Ishikawa (cell line): ENCODE results near the gene LRBA.

ENCODE experiments used
- CEBPB ChIP-seq: IDR thresholded peaks from 2 replicates; pipeline ENCODE4 v1.6.1; 2012
- CREB1 ChIP-seq: IDR thresholded peaks from 2 replicates; pipeline ENCODE4 v1.6.1; 2012; ENCODE audit warnings: low read depth
- EGR1 ChIP-seq: IDR thresholded peaks from 2 replicates; pipeline ENCODE4 v1.6.1; 2012
- EP300 ChIP-seq: IDR thresholded peaks from 2 replicates; pipeline ENCODE4 v1.6.1; 2012; ENCODE audit warnings: borderline replicate concordance
- FOXM1 ChIP-seq: IDR thresholded peaks from 2 replicates; pipeline ENCODE4 v1.6.1; 2012; ENCODE audit warnings: low read depth, borderline replicate concordance
- MAX ChIP-seq: IDR thresholded peaks from 2 replicates; pipeline ENCODE4 v1.6.1; 2012
- NFIC ChIP-seq: IDR thresholded peaks from 2 replicates; pipeline ENCODE4 v1.6.1; 2012
- RAD21 ChIP-seq: IDR thresholded peaks from 2 replicates; pipeline ENCODE4 v1.6.1; 2012; ENCODE audit warnings: low read depth
- REST ChIP-seq: IDR thresholded peaks from 2 replicates; pipeline ENCODE4 v1.6.1; 2012; ENCODE audit warnings: low read depth, mild to moderate bottlenecking
- TAF1 ChIP-seq: IDR thresholded peaks from 2 replicates; pipeline ENCODE4 v1.6.1; 2012; ENCODE audit warnings: low read depth, mild to moderate bottlenecking
- TCF12 ChIP-seq: IDR thresholded peaks from 2 replicates; pipeline ENCODE4 v1.6.1; 2012; ENCODE audit warnings: low read depth
- TEAD4 ChIP-seq: IDR thresholded peaks from 2 replicates; pipeline ENCODE4 v1.6.1; 2012
- USF1 ChIP-seq: IDR thresholded peaks from 2 replicates; pipeline ENCODE4 v1.6.1; 2012
- YY1 ChIP-seq: IDR thresholded peaks from 2 replicates; pipeline ENCODE4 v1.6.1; 2012; ENCODE audit warnings: low read depth
- ZBTB7A ChIP-seq: IDR thresholded peaks from 2 replicates; pipeline ENCODE4 v1.6.1; 2012; ENCODE audit warnings: low read depth

Gene LRBA

GRCh38 chr4:150723727-150724411 is 291.2 kb downstream of the LRBA start:
- TF ChIP-seq EGR1 (no peak), MAX (no peak), CEBPB (no peak)

- no peak for TF ChIP-seq NFIC
Measured at GRCh38 chr4:150722908-150723362, 292.1 kb downstream of the LRBA start.

- TF ChIP-seq REST (no peak), TAF1 (no peak), TEAD4 (no peak), NFIC (no peak), FOXM1 (no peak), EP300 (no peak), TCF12 (no peak), CREB1 (no peak), USF1 (no peak), YY1 (no peak), CEBPB (no peak), EGR1 (no peak), MAX (no peak), RAD21 (no peak)
Measured at GRCh38 chr4:150720973-150721518, 294.0 kb downstream of the LRBA start.

- TF ChIP-seq YY1, result no peak
- no peak for TF ChIP-seq TAF1
- no peak for TF ChIP-seq RAD21
- no peak for TF ChIP-seq TEAD4
- TF ChIP-seq FOXM1, result no peak
Measured at GRCh38 chr4:150717952-150718351, 297.1 kb downstream of the LRBA start.

- TF ChIP-seq ZBTB7A, result no peak
- no peak for TF ChIP-seq USF1
- TF ChIP-seq TEAD4, result no peak
- TF ChIP-seq EP300, result no peak
Measured at GRCh38 chr4:150714462-150715438, 300.3 kb downstream of the LRBA start.

- TF ChIP-seq TAF1, result no peak
- no peak for TF ChIP-seq YY1
- no peak for TF ChIP-seq TCF12
- no peak for TF ChIP-seq FOXM1
- TF ChIP-seq TEAD4, result no peak
- TF ChIP-seq EP300, result no peak
- TF ChIP-seq USF1, result no peak
- no peak for TF ChIP-seq NFIC
- no peak for TF ChIP-seq MAX
- no peak for TF ChIP-seq ZBTB7A
- TF ChIP-seq CREB1, result no peak
- TF ChIP-seq CEBPB, result no peak
- TF ChIP-seq REST, result no peak
- TF ChIP-seq RAD21, result no peak
Measured at GRCh38 chr4:150713251-150713650, 301.8 kb downstream of the LRBA start.
